ENCODE results near the gene TTC23L.
A peak's percentile ranks its signal among the peaks of the same experiment; 100 is the strongest.

Gene TTC23L

GRCh38 chr5:34895641-34896419 lies 56.9 kb downstream of the TTC23L start:
- H3K27me3 ChIP-seq (ENCODE audit: control insufficient read depth, insufficient read depth, low read length, poor library complexity, severe bottlenecking) = no peaks in the 10 kb centered on the region
- no peaks in the 10 kb centered on the region for H3K36me3 ChIP-seq (ENCODE audit: control insufficient read depth, insufficient read depth, low read length)
- H3K4me3 ChIP-seq (ENCODE audit: insufficient read depth, low read depth, low read length) = no peak overlapping the region
- no peaks in the 10 kb centered on the region for H3K9me3 ChIP-seq (ENCODE audit: control insufficient read depth, low read length)
- WGBS, 2 experiments = 91 to 94% methylated on average over 2 of the region's 2 CpGs
- H3K4me1 ChIP-seq (ENCODE audit: control insufficient read depth, insufficient read depth, low read length) = no peaks in the 10 kb centered on the region
- H3K27ac ChIP-seq (ENCODE audit: insufficient read depth, low read depth, low read length, poor library complexity, severe bottlenecking) = no peak overlapping the region

- Histone ChIP-seq H3K4me3 (ENCODE audit: insufficient read depth, low read depth, low read length) (no peak overlapping the region), H3K9me3 (ENCODE audit: control insufficient read depth, low read length) (no peaks in the 10 kb centered on the region), H3K4me1 (ENCODE audit: control insufficient read depth, insufficient read depth, low read length) (no peaks in the 10 kb centered on the region), H3K27ac (ENCODE audit: insufficient read depth, low read depth, low read length, poor library complexity, severe bottlenecking) (no peak overlapping the region), H3K27me3 (ENCODE audit: control insufficient read depth, insufficient read depth, low read length, poor library complexity, severe bottlenecking) (no peaks in the 10 kb centered on the region), H3K36me3 (ENCODE audit: control insufficient read depth, insufficient read depth, low read length) (no peaks in the 10 kb centered on the region)
Measured at GRCh38 chr5:34897646-34898045, 58.7 kb downstream of the TTC23L start.

GRCh38 chr5:34898258-34898895 lies 59.4 kb downstream of the TTC23L start:
- 1 to 5% methylated on average over 3 of the region's 3 CpGs for WGBS, 2 experiments
- Histone ChIP-seq H3K4me3 (ENCODE audit: insufficient read depth, low read depth, low read length) (no peak overlapping the region), H3K9me3 (ENCODE audit: control insufficient read depth, low read length) (no peaks in the 10 kb centered on the region), H3K4me1 (ENCODE audit: control insufficient read depth, insufficient read depth, low read length) (no peaks in the 10 kb centered on the region), H3K27me3 (ENCODE audit: control insufficient read depth, insufficient read depth, low read length, poor library complexity, severe bottlenecking) (no peaks in the 10 kb centered on the region), H3K27ac (ENCODE audit: insufficient read depth, low read depth, low read length, poor library complexity, severe bottlenecking) (no peak overlapping the region), H3K36me3 (ENCODE audit: control insufficient read depth, insufficient read depth, low read length) (no peaks in the 10 kb centered on the region)

- 83 to 84% methylated on average over 2 of the region's 2 CpGs for WGBS, 2 experiments
- H3K27me3 ChIP-seq (ENCODE audit: control insufficient read depth, insufficient read depth, low read length, poor library complexity, severe bottlenecking) = no peaks in the 10 kb centered on the region
- H3K27ac ChIP-seq (ENCODE audit: insufficient read depth, low read depth, low read length, poor library complexity, severe bottlenecking) = no peak overlapping the region
- H3K9me3 ChIP-seq (ENCODE audit: control insufficient read depth, low read length) = no peaks in the 10 kb centered on the region
- no peak overlapping the region for H3K4me3 ChIP-seq (ENCODE audit: insufficient read depth, low read depth, low read length)
- no peaks in the 10 kb centered on the region for H3K36me3 ChIP-seq (ENCODE audit: control insufficient read depth, insufficient read depth, low read length)
- H3K4me1 ChIP-seq (ENCODE audit: control insufficient read depth, insufficient read depth, low read length) = no peaks in the 10 kb centered on the region
Measured at GRCh38 chr5:34899066-34899465, 60.1 kb downstream of the TTC23L start.

GRCh38 chr5:34900652-34901051 lies 61.7 kb downstream of the TTC23L start:
- H3K36me3 ChIP-seq (ENCODE audit: control insufficient read depth, insufficient read depth, low read length) = no peaks in the 10 kb centered on the region
- 94 to 95% methylated on average over 6 of the region's 6 CpGs for WGBS, 2 experiments
- no peak overlapping the region for H3K4me3 ChIP-seq (ENCODE audit: insufficient read depth, low read depth, low read length)
- no peaks in the 10 kb centered on the region for H3K9me3 ChIP-seq (ENCODE audit: control insufficient read depth, low read length)
- H3K27ac ChIP-seq (ENCODE audit: insufficient read depth, low read depth, low read length, poor library complexity, severe bottlenecking) = no peak overlapping the region
- no peaks in the 10 kb centered on the region for H3K27me3 ChIP-seq (ENCODE audit: control insufficient read depth, insufficient read depth, low read length, poor library complexity, severe bottlenecking)
- no peaks in the 10 kb centered on the region for H3K4me1 ChIP-seq (ENCODE audit: control insufficient read depth, insufficient read depth, low read length)

- H3K4me1 ChIP-seq (ENCODE audit: control insufficient read depth, insufficient read depth, low read length) = no peaks in the 10 kb centered on the region
- no peaks in the 10 kb centered on the region for H3K36me3 ChIP-seq (ENCODE audit: control insufficient read depth, insufficient read depth, low read length)
- WGBS, 2 experiments = 79 to 94% methylated on average over 1 of the region's 1 CpG
- no peaks in the 10 kb centered on the region for H3K9me3 ChIP-seq (ENCODE audit: control insufficient read depth, low read length)
- no peak overlapping the region for H3K27ac ChIP-seq (ENCODE audit: insufficient read depth, low read depth, low read length, poor library complexity, severe bottlenecking)
- H3K27me3 ChIP-seq (ENCODE audit: control insufficient read depth, insufficient read depth, low read length, poor library complexity, severe bottlenecking) = no peaks in the 10 kb centered on the region
- H3K4me3 ChIP-seq (ENCODE audit: insufficient read depth, low read depth, low read length) = no peak overlapping the region
Measured at GRCh38 chr5:34903260-34903659, 64.3 kb downstream of the TTC23L start.

GRCh38 chr5:34905564-34905963 lies 66.6 kb downstream of the TTC23L start:
- 88% methylated on average over 1 of the region's 2 CpGs; no CpG with 5 or more reads in 1 of the 2 experiments for WGBS, 2 experiments
- Histone ChIP-seq H3K27ac (ENCODE audit: insufficient read depth, low read depth, low read length, poor library complexity, severe bottlenecking) (no peak overlapping the region), H3K27me3 (ENCODE audit: control insufficient read depth, insufficient read depth, low read length, poor library complexity, severe bottlenecking) (no peaks in the 10 kb centered on the region)

GRCh38 chr5:34913072-34913471 lies 74.1 kb downstream of the TTC23L start:
- no peaks in the 10 kb centered on the region for H3K9me3 ChIP-seq (ENCODE audit: control insufficient read depth, low read length)
- H3K36me3 ChIP-seq (ENCODE audit: control insufficient read depth, insufficient read depth, low read length) = peaks cover 11% of the 10 kb centered on the region
- no peak overlapping the region for H3K4me3 ChIP-seq (ENCODE audit: insufficient read depth, low read depth, low read length)
- no peaks in the 10 kb centered on the region for H3K27me3 ChIP-seq (ENCODE audit: control insufficient read depth, insufficient read depth, low read length, poor library complexity, severe bottlenecking)
- WGBS, 2 experiments = 88 to 100% methylated on average over 1 of the region's 2 CpGs
- H3K4me1 ChIP-seq (ENCODE audit: control insufficient read depth, insufficient read depth, low read length) = peaks cover 6% of the 10 kb centered on the region
- no peak overlapping the region for H3K27ac ChIP-seq (ENCODE audit: insufficient read depth, low read depth, low read length, poor library complexity, severe bottlenecking)

More at GRCh38 chr5:34905564-34905963, 66.6 kb downstream of the TTC23L start:
- no peak overlapping the region for H3K4me3 ChIP-seq (ENCODE audit: insufficient read depth, low read depth, low read length)
- H3K36me3 ChIP-seq (ENCODE audit: control insufficient read depth, insufficient read depth, low read length) = no peaks in the 10 kb centered on the region
- no peaks in the 10 kb centered on the region for H3K9me3 ChIP-seq (ENCODE audit: control insufficient read depth, low read length)
- no peaks in the 10 kb centered on the region for H3K4me1 ChIP-seq (ENCODE audit: control insufficient read depth, insufficient read depth, low read length)

- no peaks in the 10 kb centered on the region for H3K27me3 ChIP-seq (ENCODE audit: control insufficient read depth, insufficient read depth, low read length, poor library complexity, severe bottlenecking)
- peaks cover 6% of the 10 kb centered on the region for H3K4me1 ChIP-seq (ENCODE audit: control insufficient read depth, insufficient read depth, low read length)
- 2 to 3% methylated on average over 20 of the region's 20 CpGs for WGBS, 2 experiments
- peak overlapping the region; percentile 98 for H3K4me3 ChIP-seq (ENCODE audit: insufficient read depth, low read depth, low read length)
- H3K36me3 ChIP-seq (ENCODE audit: control insufficient read depth, insufficient read depth, low read length) = peaks cover 11% of the 10 kb centered on the region
- H3K9me3 ChIP-seq (ENCODE audit: control insufficient read depth, low read length) = no peaks in the 10 kb centered on the region
- H3K27ac ChIP-seq (ENCODE audit: insufficient read depth, low read depth, low read length, poor library complexity, severe bottlenecking) = peak overlapping the region; percentile 89
Measured at GRCh38 chr5:34914671-34915138, 75.7 kb downstream of the TTC23L start.

- Histone ChIP-seq H3K27me3 (ENCODE audit: control insufficient read depth, insufficient read depth, low read length, poor library complexity, severe bottlenecking) (no peaks in the 10 kb centered on the region), H3K4me1 (ENCODE audit: control insufficient read depth, insufficient read depth, low read length) (peaks cover 6% of the 10 kb centered on the region), H3K27ac (ENCODE audit: insufficient read depth, low read depth, low read length, poor library complexity, severe bottlenecking) (peak within 1 kb of the TSS; percentile 89), H3K36me3 (ENCODE audit: control insufficient read depth, insufficient read depth, low read length) (peaks cover 15% of the 10 kb centered on the region), H3K9me3 (ENCODE audit: control insufficient read depth, low read length) (no peaks in the 10 kb centered on the region), H3K4me3 (ENCODE audit: insufficient read depth, low read depth, low read length) (peak within 1 kb of the TSS; percentile 98)
- WGBS, 2 experiments = 0% methylated on average over 67 of the region's 67 CpGs
Measured at GRCh38 chr5:34915139-34915855, 76.3 kb downstream of the TTC23L start, which contains the start of the genes BRIX1 and RAD1. Gene BRIX1, plus strand, starts transcription at chr5:34915711. Its CDS starts 28 bp downstream, at chr5:34915739. Gene RAD1, minus strand, starts transcription at chr5:34915504. Its CDS starts 612 bp downstream, at chr5:34914892.

Data from ectodermal cell (in vitro differentiated cells).